ENCODE results near the gene DKK2. TPM values are rescaled to one million over a fixed set of nuclear protein-coding genes. Genes with fewer than 3 reads are reported as not detected.

Gene DKK2
- polyA plus RNA-seq, 1 of the 3 experiments (the other 2 are of a cell fraction): 53.1 TPM

- H3K9me2 ChIP-seq: no peaks in the 10 kb centered on the region
- H2AFZ ChIP-seq (ENCODE audit: low read depth): no peak overlapping the region
- peak; percentile 33 for DNase-seq
- ChIA-PET POLR2A (no interaction called here), CTCF (interaction anchor here (0.6 to 2.3 kb wide), 18 partner anchors 9 to 632 kb away, joined by 3 to 8 read pairs (median 3); no protein-coding TSS in a partner anchor)
- no peak overlapping the region; a peak in 1 of 4 replicates for H3K4me3 ChIP-seq (ENCODE audit: low read depth in 2 of 2, low read length in 1 of 2)
- no peaks in the 10 kb centered on the region for H3F3A ChIP-seq (replicated peaks; ENCODE audit: insufficient read depth)
- H3K27ac ChIP-seq (ENCODE audit: low read depth in 2 of 2, low read length in 1 of 2): no peak overlapping the region
- H3K36me3 ChIP-seq (replicated peaks in 1 of 2; ENCODE audit: control insufficient read depth in 1 of 2, insufficient read depth in 2 of 2, low read length in 1 of 2): no peaks in the 10 kb centered on the region
- no peak overlapping the region for H3K9ac ChIP-seq
- no peaks in the 10 kb centered on the region for H3K27me3 ChIP-seq (ENCODE audit: insufficient read depth)
- H3K79me2 ChIP-seq (ENCODE audit: insufficient read depth): no peaks in the 10 kb centered on the region
- 39% methylated on average over 4 of the region's 4 CpGs for WGBS (ENCODE audit: low lambda C conversion rate)
- H4K20me1 ChIP-seq (ENCODE audit: insufficient read depth): no peaks in the 10 kb centered on the region
- H3K4me1 ChIP-seq (ENCODE audit: control insufficient read depth in 1 of 2, insufficient read depth in 2 of 2, low read depth in 1 of 2, low read length in 1 of 2): no peaks in the 10 kb centered on the region
- no peak overlapping the region for H3K4me2 ChIP-seq
- H3K9me3 ChIP-seq: no peaks in the 10 kb centered on the region; the same call in 1 of the 2 replicates
- TF ChIP-seq RAD21 (IDR thresholded peaks at IDR 0.05; ENCODE audit: low read length) (peak; percentile 72), RFX5 (IDR thresholded peaks at IDR 0.05; ENCODE audit: low read length) (no peak), SMC3 (IDR thresholded peaks at IDR 0.05; ENCODE audit: low read depth, low read length) (peak; percentile 66), CTCF (IDR thresholded peaks at IDR 0.05) (peak; percentile 79)
Observed at GRCh38 chr4:106898621-106899230, 137.4 kb downstream of the DKK2 start.

DNA sequence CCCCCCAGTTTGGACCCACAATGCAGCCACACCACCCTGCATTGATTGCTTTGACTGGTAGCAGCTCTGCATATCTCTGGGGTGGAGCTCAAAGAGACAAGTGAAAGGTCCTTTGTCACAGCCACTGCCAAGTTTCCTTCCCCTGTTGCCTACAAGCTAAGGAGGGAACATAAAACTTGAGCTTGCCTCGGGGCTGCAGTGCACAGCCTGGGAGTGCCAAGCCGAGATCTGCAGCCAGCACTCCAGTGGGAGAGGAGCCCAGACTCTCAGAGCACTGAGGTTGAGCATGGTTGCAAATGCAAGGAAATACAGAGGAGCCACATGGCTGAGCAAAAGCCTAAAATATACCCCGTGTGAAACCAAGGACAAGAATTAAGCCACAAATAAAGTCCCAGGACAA lies 142.2 kb downstream of the DKK2 start:
- Histone ChIP-seq H2AFZ (ENCODE audit: low read depth) (no peak overlapping the region), H4K20me1 (ENCODE audit: insufficient read depth) (no peaks in the 10 kb centered on the region), H3K27ac (ENCODE audit: low read depth in 2 of 2, low read length in 1 of 2) (no peak overlapping the region), H3K4me2 (no peak overlapping the region), H3K36me3 (replicated peaks in 1 of 2; ENCODE audit: control insufficient read depth in 1 of 2, insufficient read depth in 2 of 2, low read length in 1 of 2) (no peaks in the 10 kb centered on the region), H3K4me3 (ENCODE audit: low read depth in 2 of 2, low read length in 1 of 2) (no peak overlapping the region), H3K9me3 (no peaks in the 10 kb centered on the region), H3F3A (replicated peaks; ENCODE audit: insufficient read depth) (no peaks in the 10 kb centered on the region), H3K9me2 (no peaks in the 10 kb centered on the region), H3K4me1 (ENCODE audit: control insufficient read depth in 1 of 2, insufficient read depth in 2 of 2, low read depth in 1 of 2, low read length in 1 of 2) (no peaks in the 10 kb centered on the region), H3K9ac (no peak overlapping the region), H3K79me2 (ENCODE audit: insufficient read depth) (no peaks in the 10 kb centered on the region), H3K27me3 (ENCODE audit: insufficient read depth) (no peaks in the 10 kb centered on the region)
- ChIA-PET CTCF (no interaction called here), POLR2A (no interaction called here)
- 54% methylated on average over 3 of the region's 3 CpGs for WGBS (ENCODE audit: low lambda C conversion rate)
- DNase-seq: no peak
- TF ChIP-seq MAX (IDR thresholded peaks at IDR 0.05; ENCODE audit: low read depth) (no peak), CHD2 (IDR thresholded peaks at IDR 0.05; ENCODE audit: low read length, partially characterized antibody) (no peak), MEF2A (IDR thresholded peaks at IDR 0.05; ENCODE audit: borderline replicate concordance, low read depth) (no peak), YY1 (IDR thresholded peaks at IDR 0.05; ENCODE audit: low read depth) (no peak), SIN3A (IDR thresholded peaks at IDR 0.05; ENCODE audit: borderline replicate concordance, low read depth, low read length) (no peak), TCF12 (IDR thresholded peaks at IDR 0.05) (no peak), RXRA (IDR thresholded peaks at IDR 0.05; ENCODE audit: borderline replicate concordance, low read depth) (no peak), NFIC (IDR thresholded peaks at IDR 0.05; ENCODE audit: borderline replicate concordance) (no peak), TEAD4 (IDR thresholded peaks at IDR 0.05; ENCODE audit: borderline replicate concordance, insufficient read depth) (no peak), NRF1 (IDR thresholded peaks at IDR 0.05; ENCODE audit: low read depth, low read length) (no peak)
- TF ChIP-seq, protein P1, sequence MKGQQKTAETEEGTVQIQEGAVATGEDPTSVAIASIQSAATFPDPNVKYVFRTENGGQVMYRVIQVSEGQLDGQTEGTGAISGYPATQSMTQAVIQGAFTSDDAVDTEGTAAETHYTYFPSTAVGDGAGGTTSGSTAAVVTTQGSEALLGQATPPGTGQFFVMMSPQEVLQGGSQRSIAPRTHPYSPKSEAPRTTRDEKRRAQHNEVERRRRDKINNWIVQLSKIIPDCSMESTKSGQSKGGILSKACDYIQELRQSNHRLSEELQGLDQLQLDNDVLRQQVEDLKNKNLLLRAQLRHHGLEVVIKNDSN (IDR thresholded peaks at IDR 0.05; ENCODE audit: borderline replicate concordance, low read depth): no peak
